ENCODE measurements around the gene IRAK2. TPM values are rescaled to one million over a fixed set of nuclear protein-coding genes. Genes with fewer than 3 reads are reported as not detected.
"Not testable (repeated sequence)": the region's sequence is repeated elsewhere in the genome, so short reads cannot be mapped to it uniquely, and the experiment has no call there.

The IRAK2 gene
- total RNA-seq, 4 donors from 2014 or later: 0.29 to 8.7 (median 3.7) TPM

- H3K27ac ChIP-seq: no peak overlapping the region
- H3K27me3 ChIP-seq: no peaks in the 10 kb centered on the region
- peaks cover 11 to 12% of the 10 kb centered on the region in 2 donors for H3K4me1 ChIP-seq
- no peak for TF ChIP-seq POLR2A (IDR thresholded peaks at IDR 0.05)
- TF ChIP-seq CTCF (IDR thresholded peaks at IDR 0.05): no peak
- H3K4me3 ChIP-seq: no peak overlapping the region
- DNase-seq: no peak
- no peaks in the 10 kb centered on the region for H3K9me3 ChIP-seq
- no peaks in the 10 kb centered on the region for H3K36me3 ChIP-seq
- intact Hi-C loops (cut with DNase I; ENCODE audit: low total_unique reads): no loop called here
Measured at GRCh38 chr3:10119376-10119775, 45.3 kb upstream of the IRAK2 start.

- H3K4me1 ChIP-seq: peaks cover 7 to 12% of the 10 kb centered on the region in 2 donors
- no peak for TF ChIP-seq POLR2A (IDR thresholded peaks at IDR 0.05)
- TF ChIP-seq CTCF (IDR thresholded peaks at IDR 0.05): no peak
- H3K36me3 ChIP-seq: no peaks in the 10 kb centered on the region
- no peaks in the 10 kb centered on the region for H3K27me3 ChIP-seq
- no peak for DNase-seq
- H3K9me3 ChIP-seq: no peaks in the 10 kb centered on the region
- H3K4me3 ChIP-seq: no peak overlapping the region
- H3K27ac ChIP-seq: no peak overlapping the region
- intact Hi-C loops (cut with DNase I; ENCODE audit: low total_unique reads): no loop called here
Measured at GRCh38 chr3:10121064-10121463, 43.7 kb upstream of the IRAK2 start.

GRCh38 chr3:10122724-10123123 is 42.0 kb upstream of the IRAK2 start:
- Histone ChIP-seq H3K27me3 (no peaks in the 10 kb centered on the region), H3K4me1 (peaks cover 0 to 3% of the 10 kb centered on the region in 2 donors), H3K9me3 (no peaks in the 10 kb centered on the region), H3K27ac (no peak overlapping the region), H3K36me3 (no peaks in the 10 kb centered on the region), H3K4me3 (no peak overlapping the region)
- no peak for DNase-seq
- TF ChIP-seq CTCF (IDR thresholded peaks at IDR 0.05) (no peak), POLR2A (IDR thresholded peaks at IDR 0.05) (no peak)
- intact Hi-C loops (cut with DNase I; ENCODE audit: low total_unique reads): no loop called here

GRCh38 chr3:10135872-10136271 is 28.8 kb upstream of the IRAK2 start:
- H3K27me3 ChIP-seq; intact Hi-C loops (cut with DNase I; ENCODE audit: low total_unique reads); H3K9me3 ChIP-seq; H3K27ac ChIP-seq; H3K4me1 ChIP-seq; H3K4me3 ChIP-seq; DNase-seq; H3K36me3 ChIP-seq: not testable (repeated sequence)

- Histone ChIP-seq H3K27ac (no peak overlapping the region), H3K27me3 (no peaks in the 10 kb centered on the region), H3K4me1 (no peaks in the 10 kb centered on the region), H3K36me3 (no peaks in the 10 kb centered on the region), H3K4me3 (no peak overlapping the region), H3K9me3 (no peaks in the 10 kb centered on the region)
- DNase-seq: no peak
- TF ChIP-seq POLR2A (IDR thresholded peaks at IDR 0.05): no peak
- no peak for TF ChIP-seq CTCF (IDR thresholded peaks at IDR 0.05)
- intact Hi-C loops (cut with DNase I; ENCODE audit: low total_unique reads): no loop called here
Measured at GRCh38 chr3:10136426-10137005, 28.2 kb upstream of the IRAK2 start.

- Histone ChIP-seq H3K27ac (no peak overlapping the region), H3K9me3 (no peaks in the 10 kb centered on the region), H3K27me3 (no peaks in the 10 kb centered on the region), H3K36me3 (no peaks in the 10 kb centered on the region), H3K4me1 (no peaks in the 10 kb centered on the region), H3K4me3 (no peak overlapping the region)
- no peak for TF ChIP-seq CTCF (IDR thresholded peaks at IDR 0.05)
- TF ChIP-seq POLR2A (IDR thresholded peaks at IDR 0.05): no peak
- intact Hi-C loops (cut with DNase I; ENCODE audit: low total_unique reads): no loop called here
- no peak for DNase-seq
Measured at GRCh38 chr3:10137178-10137577, 27.5 kb upstream of the IRAK2 start.

Data from uterus (tissue), 4 donors.